Erythroblast (primary cell): Measurements from ENCODE around the gene ACAT2.

Experiments
- GATA1 ChIP-seq: IDR thresholded peaks from 2 replicates; pipeline ENCODE4 v1.6.1; 2011; ENCODE audit warnings: low read depth, mild to moderate bottlenecking, control low read depth, low read length, moderate library complexity
- POLR2A ChIP-seq: IDR thresholded peaks from 2 replicates; pipeline ENCODE4 v1.6.1; 2011; ENCODE audit warnings: mild to moderate bottlenecking, low read length

DNA sequence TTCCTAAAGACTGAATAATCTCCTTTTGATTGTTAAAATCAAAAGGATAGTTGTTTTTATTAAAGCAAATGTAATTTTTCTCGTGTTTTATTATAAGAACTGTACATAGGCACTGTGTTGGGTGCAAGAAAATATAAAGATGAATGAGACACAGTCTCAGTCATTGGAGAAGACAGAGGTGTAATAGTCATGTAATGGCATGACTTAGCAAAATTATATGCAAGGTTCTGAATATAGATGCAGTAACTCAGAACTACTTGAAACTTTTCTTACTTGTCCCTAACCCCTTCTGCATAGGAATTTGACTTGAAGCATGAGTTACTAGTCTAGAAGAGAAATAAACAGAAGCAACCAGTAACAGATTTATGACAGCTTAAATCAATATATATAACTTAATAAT, 19.7 kb upstream of the ACAT2 start:
- TF ChIP-seq POLR2A, result no peak
- no peak for TF ChIP-seq GATA1
